ENCODE results near the gene METTL26.

DNA sequence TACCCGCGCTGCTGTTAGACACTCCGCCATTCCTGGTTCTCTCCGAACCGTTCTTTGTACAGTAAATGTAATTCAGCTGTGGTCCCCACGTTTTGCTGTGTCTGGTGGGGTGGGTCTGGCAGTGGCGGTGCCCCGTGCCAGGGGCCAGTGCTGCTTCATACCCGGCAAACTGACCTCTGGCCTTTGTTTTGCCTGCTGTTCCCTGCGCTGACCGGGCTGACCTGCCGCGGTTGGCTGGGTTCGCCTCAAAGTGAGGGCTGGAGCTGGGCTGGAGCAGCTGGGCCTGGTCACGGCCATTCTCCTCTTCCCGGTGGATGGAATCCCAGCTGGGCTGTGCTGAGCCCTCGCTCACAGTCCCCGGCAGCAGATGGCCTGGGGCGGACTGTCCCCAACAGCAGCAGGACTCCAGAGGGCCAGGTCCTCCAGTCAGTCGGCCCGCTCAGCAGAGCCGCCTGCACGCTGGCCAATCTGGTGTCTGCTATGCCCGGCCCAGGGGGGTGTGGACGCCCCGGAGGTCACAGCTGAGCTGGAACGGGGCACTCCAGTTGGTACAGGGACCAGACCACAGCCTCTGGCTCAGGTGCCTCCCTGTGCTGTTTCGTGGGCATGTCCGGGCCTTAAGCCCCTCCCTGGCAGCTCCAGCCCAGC is 6.8 kb downstream of the METTL26 start:
- no peak for TF ChIP-seq EZH2phosphoT487 (IDR thresholded peaks at IDR 0.05; ENCODE audit: low read depth)
- TF ChIP-seq CTCF (IDR thresholded peaks at IDR 0.05; ENCODE audit: low read depth, low read length): no peak
